ENCODE results near the gene SERPINE3. TPM values are rescaled to one million over a fixed set of nuclear protein-coding genes. Genes with fewer than 3 reads are reported as not detected.

Gene SERPINE3
- total RNA-seq, 1 experiment from 2014 or later, result not detected

DNA sequence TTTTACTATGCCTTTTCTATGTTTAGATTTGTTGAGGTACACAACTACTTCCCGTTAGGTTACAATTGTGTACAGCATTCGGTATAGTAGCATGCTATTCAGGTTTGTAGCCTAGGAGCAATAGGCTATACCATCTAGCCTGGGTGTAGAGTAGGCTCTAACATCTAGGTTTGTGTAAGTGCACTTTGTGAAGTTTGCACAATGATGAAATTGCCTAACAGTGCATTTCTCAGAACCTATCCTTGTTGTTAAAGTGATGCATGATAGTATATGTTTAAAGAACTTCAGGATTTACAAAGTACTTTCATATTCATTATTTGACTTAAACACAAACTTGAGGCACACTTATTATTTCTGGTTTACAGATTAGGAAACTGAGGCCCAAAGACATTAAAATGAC lies 11.5 kb upstream of the SERPINE3 start:
- no peak for DNase-seq (ENCODE audit: low read depth)

DNA sequence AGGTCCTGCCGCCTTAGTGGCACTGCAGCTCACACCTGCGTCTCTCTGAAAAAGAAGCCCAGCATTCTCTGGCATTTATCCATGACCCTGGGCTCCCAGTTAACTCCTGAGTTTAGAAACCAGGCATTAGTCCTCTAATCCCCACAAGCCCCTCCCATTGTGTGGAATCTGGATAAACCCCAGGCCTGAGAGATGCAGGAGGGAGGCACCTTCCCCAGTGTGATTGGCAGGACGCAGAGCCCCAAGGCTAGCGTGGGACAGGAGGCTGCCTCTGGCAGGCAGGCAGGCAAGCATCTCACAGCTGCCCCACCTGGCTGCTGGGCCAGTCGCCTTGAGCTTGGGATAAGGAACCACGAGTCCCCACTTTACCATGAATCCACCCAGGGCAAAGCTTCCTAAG lies 11.0 kb upstream of the SERPINE3 start:
- no peak for DNase-seq (ENCODE audit: low read depth)

DNA sequence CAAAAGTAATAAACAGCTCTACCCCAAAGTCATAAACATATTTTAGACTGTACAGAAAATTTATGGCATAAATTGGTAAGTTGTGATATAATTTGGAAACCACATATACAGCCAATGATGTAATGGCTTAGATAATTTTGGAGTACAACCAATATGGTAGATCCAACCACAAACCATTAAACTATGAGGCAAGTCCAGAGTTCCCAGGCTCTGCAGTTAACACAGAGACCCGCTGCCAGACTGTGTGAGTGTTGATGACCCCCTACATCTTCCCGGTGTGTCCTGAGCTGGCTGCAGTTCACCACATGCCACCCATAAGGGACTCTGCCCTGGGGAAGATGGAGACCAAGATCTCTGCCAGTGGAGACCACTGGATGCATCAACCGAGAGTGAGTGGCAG lies 9.9 kb upstream of the SERPINE3 start:
- DNase-seq (ENCODE audit: low read depth), result no peak

DNA sequence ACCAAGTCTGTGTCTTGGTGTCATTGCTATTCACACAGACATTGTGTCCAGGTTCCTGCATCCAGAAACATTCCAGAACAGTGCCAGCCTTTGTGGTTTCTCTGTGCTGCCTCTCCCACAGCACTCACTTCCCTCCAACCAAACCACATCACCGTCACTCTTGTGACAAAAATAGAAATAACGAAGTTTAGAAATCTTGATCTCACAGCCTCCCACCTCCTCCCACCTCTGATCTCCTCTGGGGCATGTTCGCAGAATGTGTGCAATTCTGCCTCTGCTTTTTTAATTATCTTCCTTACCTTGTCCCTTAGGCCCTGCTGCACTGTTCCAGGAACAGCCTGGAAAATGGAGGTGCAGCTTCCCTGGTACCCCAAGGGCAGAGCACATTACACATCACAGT lies 8.7 kb upstream of the SERPINE3 start:
- peak; percentile 93 for DNase-seq (ENCODE audit: low read depth)

DNA sequence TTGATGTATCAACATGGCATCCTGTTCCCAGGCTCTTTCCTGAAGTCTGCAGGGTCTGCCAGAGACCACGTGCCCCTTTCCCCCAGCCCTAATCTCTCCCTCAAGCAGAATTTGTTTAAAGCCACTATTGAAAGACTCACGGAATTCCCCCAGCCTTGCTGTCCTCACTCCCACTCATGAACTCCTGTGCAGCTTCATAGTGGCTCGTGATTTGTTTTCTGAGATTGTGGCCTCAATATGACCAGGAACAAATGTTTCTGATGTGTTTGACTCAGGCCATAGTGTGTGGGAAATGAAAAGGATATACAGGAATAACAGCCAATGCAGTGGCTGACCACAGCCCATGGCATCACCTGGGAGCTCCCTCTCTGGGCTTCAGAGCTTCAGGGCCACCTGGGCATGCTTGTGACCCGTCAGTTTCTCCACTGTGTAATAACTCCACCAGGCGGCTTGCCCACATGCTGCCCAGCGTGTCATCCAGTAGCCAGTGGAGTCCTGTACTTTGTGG lies 8.1 kb upstream of the SERPINE3 start:
- peak; percentile 29 for DNase-seq (ENCODE audit: low read depth)

DNA sequence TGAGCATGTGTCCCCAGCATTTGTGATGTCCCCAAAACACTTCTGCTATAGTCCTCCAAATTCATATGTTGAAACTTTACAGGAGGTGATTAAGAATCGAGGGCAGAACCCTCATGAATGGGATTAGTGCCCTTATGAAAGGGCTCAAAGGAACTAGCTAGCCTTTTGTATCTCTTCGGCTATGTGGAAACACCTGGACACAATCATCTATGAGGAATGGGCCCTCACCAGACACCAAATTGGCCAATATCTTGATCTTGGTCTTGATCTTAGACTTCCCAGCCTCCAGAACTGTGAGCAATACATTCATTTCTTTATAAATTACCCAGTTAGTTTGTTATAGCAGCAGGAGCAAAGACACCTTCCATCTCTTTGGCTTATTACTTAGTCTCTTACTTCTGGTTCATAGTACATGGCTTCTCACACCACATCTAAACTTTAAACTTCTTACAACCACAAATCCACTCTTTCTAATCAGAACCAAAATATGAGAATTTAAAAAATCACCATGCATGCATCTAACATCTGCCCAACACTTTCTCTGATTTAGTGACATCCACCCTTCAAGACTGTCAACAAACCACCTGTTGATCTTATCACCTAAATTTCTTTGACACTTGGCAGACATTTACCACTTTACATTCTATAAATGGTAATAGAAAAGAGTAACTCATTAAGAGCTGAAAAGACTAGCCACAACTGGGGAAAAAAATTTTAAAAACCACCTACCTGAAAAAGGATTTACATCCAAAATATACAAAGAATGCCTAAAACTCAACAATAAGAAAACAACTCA lies 6.7 kb upstream of the SERPINE3 start:
- DNase-seq (ENCODE audit: low read depth), result no peak

DNA sequence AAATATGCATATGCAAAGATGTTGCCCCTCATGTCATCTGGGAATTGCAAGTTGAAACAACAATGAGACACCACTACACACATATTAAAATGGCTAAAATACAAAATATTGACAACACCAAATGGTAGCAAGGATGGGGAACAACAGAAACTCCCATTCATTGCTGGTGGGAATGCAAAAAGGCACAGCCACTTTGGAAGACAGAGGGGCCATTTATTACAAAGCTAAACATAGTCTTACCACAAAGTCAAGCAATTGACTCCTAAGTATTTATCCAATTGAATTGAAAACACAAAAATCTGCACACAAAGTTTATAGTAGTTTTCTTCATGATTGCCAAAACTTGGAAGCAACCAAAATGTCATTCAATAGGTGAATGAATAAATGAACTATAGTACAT lies 6.1 kb upstream of the SERPINE3 start:
- no peak for DNase-seq (ENCODE audit: low read depth)

DNA sequence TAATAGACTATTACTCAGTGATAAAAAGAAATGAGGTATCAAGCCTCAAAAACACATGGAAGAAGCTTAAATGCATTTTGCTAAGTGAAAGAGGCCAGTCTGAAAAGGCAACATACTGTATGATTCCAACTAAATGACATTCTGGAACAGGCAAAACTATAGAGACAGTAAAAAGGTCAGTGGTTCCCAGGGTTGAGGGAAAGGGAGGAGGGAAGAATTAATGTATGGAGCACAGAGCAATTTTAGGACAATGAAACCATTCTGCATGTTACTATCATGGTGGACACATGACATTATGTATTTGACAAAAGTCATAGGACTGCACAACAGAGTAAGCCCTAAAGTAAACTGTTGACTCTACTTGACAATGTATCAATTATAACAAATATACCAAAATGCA lies 5.7 kb upstream of the SERPINE3 start:
- DNase-seq (ENCODE audit: low read depth), result no peak

DNA sequence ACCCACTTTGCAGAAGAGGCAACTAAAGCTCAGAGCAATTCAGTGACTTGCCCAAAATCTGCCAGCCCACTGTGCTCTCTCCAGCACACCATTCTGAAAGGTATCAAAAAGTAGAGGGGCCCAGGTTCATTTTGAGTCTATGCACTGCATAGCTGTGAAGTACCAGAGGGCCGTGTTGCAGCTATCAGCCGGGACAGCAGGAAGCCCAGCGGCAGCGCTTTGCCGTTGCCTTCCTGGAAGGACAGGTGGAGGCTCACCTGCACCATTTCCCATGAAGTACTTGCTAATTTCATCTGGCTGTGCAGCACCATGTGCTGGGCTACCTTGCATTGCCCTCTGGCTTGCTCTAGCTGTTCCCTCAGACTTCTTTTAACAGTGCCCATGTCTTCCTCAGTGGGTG lies 2.7 kb upstream of the SERPINE3 start:
- DNase-seq (ENCODE audit: low read depth), result no peak

DNA sequence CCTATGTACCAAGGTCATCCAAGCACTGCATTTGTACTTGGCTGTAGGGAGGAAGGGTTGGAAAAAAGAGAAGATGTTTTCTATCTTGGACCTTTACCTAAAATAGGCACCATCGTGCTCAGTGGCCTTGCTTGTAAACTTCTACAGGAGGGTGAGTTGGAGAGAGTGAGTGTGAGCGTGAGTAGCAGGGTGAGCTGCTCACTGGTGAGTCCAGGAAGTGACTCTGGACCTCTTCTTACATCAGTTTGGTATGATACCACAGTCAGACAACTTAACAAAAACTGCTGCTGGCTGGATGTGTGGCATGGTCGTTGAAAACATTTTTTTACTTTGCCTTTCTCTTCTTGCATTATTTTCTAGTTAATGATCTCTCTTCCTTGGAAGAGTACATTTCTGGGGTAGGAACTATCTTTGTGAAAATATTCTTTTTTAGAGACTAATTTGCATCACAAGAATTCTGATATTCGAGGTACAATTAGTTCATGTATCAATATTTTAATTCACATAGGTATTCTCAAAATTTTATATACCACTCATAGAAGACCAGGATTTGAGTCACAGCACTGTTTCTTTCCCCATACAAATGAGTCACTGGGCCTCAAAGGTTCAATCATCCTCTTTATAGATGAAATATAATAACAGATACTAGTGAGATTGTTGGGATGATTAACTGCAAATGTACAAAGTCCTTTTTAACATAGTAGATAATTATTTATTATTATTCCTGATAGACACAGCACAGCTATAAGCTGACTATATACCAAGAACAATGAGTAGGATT lies 651 bp downstream of the SERPINE3 start:
- DNase-seq (ENCODE audit: low read depth), result peak; percentile 26

DNA sequence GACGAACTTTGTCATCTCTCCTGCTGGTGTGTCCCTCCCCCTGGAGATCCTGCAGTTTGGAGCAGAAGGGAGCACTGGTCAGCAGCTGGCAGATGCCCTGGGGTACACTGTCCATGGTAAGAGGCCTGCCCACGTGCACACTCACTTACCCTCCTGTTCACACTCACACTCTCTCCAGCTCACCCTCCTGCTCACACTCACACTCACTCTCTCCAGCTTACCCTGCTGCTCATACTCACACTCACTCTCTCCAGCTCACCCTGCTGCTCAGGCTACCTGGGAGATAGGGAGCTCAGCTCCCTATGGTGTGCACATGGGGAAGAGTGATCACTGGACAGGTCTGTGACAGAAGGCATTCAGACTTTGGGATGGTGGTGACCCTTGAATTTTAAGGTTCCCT lies 1.7 kb downstream of the SERPINE3 start:
- DNase-seq (ENCODE audit: low read depth), result no peak

DNA sequence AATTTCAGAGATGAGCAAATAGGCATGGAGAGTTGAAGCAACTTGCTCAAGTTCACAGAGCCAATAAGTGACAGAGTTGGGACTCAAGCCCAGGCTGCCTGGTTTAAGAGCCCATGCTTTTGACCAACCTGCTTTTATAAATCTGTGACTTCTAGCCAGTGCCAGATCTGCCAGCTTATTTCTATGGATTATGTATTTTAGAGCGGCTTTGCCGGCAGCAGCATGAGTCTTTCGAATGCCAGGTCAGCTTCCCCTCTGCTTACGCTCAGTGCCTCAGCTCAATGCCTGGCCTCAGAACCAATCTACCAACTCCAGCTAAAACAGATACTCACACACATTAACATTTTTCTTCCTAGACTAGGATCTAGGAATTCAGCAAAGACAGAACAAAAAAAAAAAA lies 2.3 kb downstream of the SERPINE3 start:
- DNase-seq (ENCODE audit: low read depth), result no peak

DNA sequence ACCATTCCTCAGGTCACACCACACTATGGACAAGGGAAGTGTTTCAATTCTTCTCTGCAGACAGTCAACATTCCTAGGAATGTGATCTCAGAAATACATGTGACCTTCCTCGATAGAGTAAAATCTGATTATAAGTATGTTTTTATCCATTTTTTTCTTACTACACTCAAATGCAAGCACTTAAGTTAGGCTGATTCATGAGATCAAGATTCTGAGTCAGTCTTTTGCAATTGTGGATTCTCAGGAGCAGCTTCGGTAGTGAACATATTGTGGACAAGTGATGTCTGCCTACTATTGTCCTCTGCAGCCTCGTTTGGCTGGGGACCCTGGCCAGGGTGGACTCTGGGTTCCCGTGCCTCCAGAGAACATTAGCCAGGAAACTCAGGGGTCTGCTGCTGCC lies 3.2 kb downstream of the SERPINE3 start:
- peak; percentile 38 for DNase-seq (ENCODE audit: low read depth)

DNA sequence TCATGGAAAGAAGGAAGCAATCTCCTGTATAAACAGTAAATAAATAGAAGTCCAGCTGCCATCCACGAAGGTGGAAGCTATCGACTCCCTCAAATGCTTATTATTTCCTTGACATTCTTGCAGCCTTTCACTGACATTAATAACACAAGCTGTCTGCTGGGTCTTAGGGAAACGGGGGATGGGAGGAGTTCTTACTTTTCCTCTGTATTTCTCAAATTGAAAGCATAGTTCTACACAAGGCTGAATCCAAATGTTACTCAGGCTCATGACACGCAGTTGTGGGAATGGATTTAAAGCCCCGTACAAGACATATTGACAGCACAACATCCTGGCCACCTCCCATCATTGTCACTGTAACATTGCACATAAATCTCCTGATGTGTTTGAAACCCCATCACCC lies 4.0 kb downstream of the SERPINE3 start:
- no peak for DNase-seq (ENCODE audit: low read depth)

DNA sequence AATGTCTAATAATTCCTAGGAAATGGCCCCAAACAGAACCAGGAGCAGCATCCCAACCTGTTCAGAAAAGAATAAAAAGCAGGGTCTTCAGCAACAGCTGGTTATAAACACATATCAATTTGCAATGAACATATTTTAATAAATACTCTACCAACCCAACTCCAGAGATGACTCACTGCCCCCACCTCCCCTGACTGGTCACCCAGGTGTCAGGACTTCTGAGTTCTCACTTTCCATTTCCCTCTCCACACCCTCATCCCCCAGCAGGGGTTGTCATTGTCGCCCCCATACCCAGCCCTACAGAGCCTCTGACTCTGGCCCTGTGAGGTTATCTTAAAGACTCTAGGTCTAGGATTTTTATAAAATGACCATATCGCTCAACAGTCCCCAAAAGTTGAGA lies 6.9 kb downstream of the SERPINE3 start:
- no peak for DNase-seq (ENCODE audit: low read depth)

DNA sequence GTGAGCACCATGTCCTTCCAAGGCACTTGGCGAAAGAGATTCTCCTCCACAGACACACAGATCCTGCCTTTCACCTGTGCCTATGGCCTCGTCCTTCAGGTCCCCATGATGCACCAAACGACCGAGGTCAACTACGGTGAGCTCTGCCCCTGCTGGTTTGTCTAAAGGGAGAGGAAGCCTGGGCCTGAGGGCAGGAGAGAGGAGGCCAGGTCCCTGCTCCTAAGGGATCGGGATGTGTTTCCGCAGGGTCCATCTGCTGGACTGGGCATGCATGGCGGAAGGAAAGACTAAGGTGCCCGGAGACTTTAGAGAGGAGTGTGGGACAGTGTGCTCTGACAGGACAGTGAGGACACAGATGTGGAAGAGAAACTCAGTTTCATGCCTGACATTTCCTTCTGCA lies 7.6 kb downstream of the SERPINE3 start:
- no peak for DNase-seq (ENCODE audit: low read depth)

DNA sequence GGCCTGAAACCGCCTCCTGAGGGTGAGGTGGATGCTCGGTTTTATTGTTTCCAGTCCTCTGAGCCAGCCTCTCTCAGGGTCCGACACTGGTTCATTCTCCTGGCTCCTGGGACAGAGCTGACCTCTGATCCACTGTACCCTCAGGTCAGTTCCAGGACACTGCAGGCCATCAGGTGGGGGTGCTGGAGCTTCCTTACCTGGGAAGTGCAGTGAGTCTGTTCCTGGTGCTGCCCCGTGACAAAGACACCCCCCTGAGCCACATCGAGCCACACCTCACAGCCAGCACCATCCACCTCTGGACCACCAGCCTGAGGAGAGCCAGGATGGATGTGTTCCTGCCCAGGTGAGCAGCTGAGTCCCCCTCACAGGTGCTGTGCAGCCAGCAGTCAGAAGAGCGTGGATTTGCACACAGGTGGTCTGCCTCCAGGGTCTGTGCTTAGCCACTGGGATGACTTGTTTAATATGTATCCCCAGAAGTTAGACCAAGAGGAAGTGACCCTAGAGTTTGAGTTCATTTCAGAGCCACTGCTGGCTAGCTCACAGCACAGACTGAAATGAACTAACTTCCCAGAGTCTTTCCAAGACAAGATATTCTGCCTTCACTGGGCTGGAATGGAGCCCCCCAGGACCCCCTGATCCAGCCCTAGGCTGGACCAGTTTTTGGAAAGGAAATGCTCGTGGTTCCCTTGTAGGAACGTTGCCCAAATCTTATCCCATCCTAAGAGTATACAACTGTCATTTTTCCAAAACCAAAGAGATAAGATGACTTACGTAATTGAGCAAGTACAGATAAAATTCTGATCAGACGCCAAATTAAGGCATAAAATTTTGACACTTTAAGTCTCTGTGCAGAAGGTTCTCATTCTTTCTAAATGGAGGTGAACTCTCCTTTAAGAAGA lies 8.8 kb downstream of the SERPINE3 start:
- DNase-seq (ENCODE audit: low read depth), result no peak

DNA sequence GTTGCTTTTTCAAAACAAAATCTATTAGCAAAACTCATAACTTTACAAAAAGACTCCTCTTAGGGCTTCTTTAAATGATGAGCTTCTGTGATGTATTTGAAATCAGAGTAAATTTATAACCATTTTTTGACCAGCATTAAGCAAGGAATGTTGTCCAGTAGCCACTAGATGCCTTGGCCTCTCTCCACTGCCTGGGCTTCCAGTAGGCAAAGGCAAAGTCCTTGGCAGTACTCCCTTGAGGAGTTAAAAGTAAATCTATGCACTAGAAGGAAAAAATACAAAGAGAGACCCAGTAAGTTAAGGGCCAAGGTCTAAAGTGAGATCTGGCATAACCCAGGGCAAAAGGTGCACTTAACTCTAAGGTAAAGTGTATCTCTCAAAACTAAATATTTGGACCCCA lies 9.5 kb downstream of the SERPINE3 start:
- no peak for DNase-seq (ENCODE audit: low read depth)

DNA sequence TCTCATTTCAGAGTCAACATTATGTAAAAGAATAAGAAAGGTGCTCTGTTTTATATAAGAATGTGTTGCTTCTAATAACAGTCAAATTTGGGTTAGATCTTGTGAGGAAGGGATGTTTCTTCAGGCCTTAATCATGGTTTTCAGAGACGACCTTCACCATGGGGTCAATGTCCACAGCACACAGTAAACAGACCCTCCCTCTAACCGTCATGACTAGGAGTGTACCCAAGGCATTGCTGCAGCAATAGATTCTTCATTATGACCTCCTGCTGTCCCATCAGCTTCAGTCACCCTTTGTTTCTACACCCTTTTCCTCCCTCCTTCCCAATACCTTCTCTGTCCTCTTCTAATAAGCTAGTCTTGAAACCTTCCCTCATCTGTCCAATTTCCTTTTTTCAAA lies 15.7 kb downstream of the SERPINE3 start:
- no peak for DNase-seq (ENCODE audit: low read depth)

DNA sequence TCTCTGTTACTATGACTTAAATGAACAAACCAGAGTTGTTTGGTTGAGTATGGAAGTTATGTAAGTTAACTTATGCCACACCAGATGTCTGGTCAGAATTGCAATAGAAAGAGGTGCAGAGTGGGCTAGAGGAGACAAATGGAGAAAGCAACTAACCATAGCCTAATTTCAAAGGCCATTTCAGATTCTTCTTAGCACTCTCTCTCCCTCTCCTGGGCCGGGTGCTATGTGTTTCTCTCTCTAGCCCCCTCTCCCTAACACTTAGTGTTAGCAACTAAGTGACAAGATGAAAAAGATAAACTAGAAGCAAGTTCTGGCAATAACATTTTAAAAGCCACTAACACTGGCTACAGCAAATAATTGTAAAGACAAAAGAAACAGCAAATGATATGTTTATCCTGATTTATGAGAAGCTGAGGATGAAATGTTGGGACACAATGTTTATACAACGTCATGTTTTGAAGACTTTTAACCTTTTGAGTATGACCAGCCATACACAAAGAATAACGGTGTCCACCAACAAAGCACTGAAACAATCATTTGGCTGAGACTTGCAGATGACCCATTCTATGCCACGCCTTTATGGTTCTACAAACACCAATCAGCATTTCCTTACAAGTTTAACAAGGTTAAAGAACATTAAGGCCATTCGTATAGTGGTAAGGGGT lies 18.6 kb downstream of the SERPINE3 start:
- no peak for DNase-seq (ENCODE audit: low read depth)

DNA sequence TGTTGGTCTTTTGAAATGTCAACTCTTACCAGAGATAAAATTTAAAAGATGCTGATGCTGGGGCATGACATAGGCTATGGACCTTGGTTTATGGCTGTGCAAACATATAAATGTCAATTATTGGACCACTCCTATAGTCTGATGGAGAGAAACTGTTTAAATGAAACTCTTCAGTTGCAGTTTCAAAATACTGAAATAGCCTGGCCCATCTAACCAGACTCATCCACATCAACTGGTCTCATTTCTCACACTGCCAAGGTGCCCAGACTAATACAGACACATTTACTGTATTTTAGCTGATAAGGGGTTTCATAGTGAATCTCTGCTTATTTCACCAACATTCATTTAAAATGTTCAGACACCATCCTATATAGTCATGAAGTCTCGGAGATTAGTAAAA lies 19.9 kb downstream of the SERPINE3 start:
- DNase-seq (ENCODE audit: low read depth), result no peak
